BJ (cell line): ENCODE measurements around the gene GALNT13. TPM values are rescaled to one million over a fixed set of nuclear protein-coding genes. Genes with fewer than 3 reads are reported as not detected.

Experiments used
- CTCF ChIA-PET: fragments of 350-600 bp; formaldehyde crosslinking; extraction: SDS; loops from one replicate; lab custom pipeline; 2021; ENCODE audit warnings: antibody characterized with exemption, inconsistent platforms; lab: Yijun Ruan, JAX
- POLR2A ChIA-PET: fragments of 300-600 bp; sonication (Branson Sonifier 250); formaldehyde crosslinking; extraction: SDS; loops from one replicate; lab custom pipeline; 2021; ENCODE audit warnings: antibody characterized with exemption; lab: Charles Lee
- DNase-seq: peaks from one replicate; pipeline ENCODE4 v3.0.0-alpha.2; 2011; ENCODE audit warnings: low read depth
- H3K27me3 ChIP-seq: 2 replicates; pipeline ENCODE4 v1.6.0; 2011; ENCODE audit warnings: low read length; ENCODE audit not compliant: control insufficient read depth, insufficient read depth
- H3K36me3 ChIP-seq: 2 replicates; pipeline ENCODE4 v1.5.1; 2011; ENCODE audit warnings: low read length; ENCODE audit not compliant: control insufficient read depth, insufficient read depth
- H3K4me3 ChIP-seq: 2 replicates; pipeline ENCODE4 v1.5.1; 2011; ENCODE audit warnings: low read depth, mild to moderate bottlenecking, control low read depth, low read length
- CTCF ChIP-seq: IDR thresholded peaks from 2 replicates; pipeline ENCODE4 v1.5.1; 2011; ENCODE audit warnings: low read depth, mild to moderate bottlenecking, control low read depth, inconsistent platforms, low read length, moderate library complexity; ENCODE audit not compliant: insufficient read depth
- polyA plus RNA-seq: library from polyadenylated mRNA; depleted of rRNA; stranded (reverse); fragments of >200 nt; gene quantifications from 2 replicates; pipeline ENCODE4 v1.2.3, GENCODE V29; 2011

The GALNT13 gene
- polyA plus RNA-seq, 1 experiment = not detected

GRCh38 chr2:154289870-154290269, 418.1 kb downstream of the GALNT13 start:
- Histone ChIP-seq H3K4me3 (no peak overlapping the region), H3K27me3 (no peaks in the 10 kb centered on the region), H3K36me3 (no peaks in the 10 kb centered on the region)
- no peak for DNase-seq
- no peak for TF ChIP-seq CTCF
- ChIA-PET CTCF (no interaction called here), POLR2A (no interaction called here)

GRCh38 chr2:154291511-154291910, 419.8 kb downstream of the GALNT13 start:
- ChIA-PET CTCF (no interaction called here), POLR2A (no interaction called here)
- Histone ChIP-seq H3K36me3 (no peaks in the 10 kb centered on the region), H3K4me3 (no peak overlapping the region), H3K27me3 (no peaks in the 10 kb centered on the region)
- TF ChIP-seq CTCF = no peak
- DNase-seq = no peak

GRCh38 chr2:154291927-154292326, 420.2 kb downstream of the GALNT13 start:
- CTCF ChIA-PET = no interaction called here
- no peak overlapping the region for H3K4me3 ChIP-seq
- H3K27me3 ChIP-seq = no peaks in the 10 kb centered on the region
- POLR2A ChIA-PET = no interaction called here
- H3K36me3 ChIP-seq = no peaks in the 10 kb centered on the region
- TF ChIP-seq CTCF = no peak
- DNase-seq = no peak

GRCh38 chr2:154293864-154294263, 422.1 kb downstream of the GALNT13 start:
- ChIA-PET POLR2A (no interaction called here), CTCF (no interaction called here)
- Histone ChIP-seq H3K36me3 (no peaks in the 10 kb centered on the region), H3K4me3 (no peak overlapping the region), H3K27me3 (no peaks in the 10 kb centered on the region)
- TF ChIP-seq CTCF = no peak
- no peak for DNase-seq

- Histone ChIP-seq H3K4me3 (no peak overlapping the region), H3K27me3 (no peaks in the 10 kb centered on the region), H3K36me3 (no peaks in the 10 kb centered on the region)
- DNase-seq = no peak
- CTCF ChIA-PET = no interaction called here
- no peak for TF ChIP-seq CTCF
- POLR2A ChIA-PET = no interaction called here
Measured at GRCh38 chr2:154306266-154306970, 434.7 kb downstream of the GALNT13 start.
